Activated CD8-positive, alpha-beta memory T cell treated with anti-CD3 and anti-CD28 coated beads, Interleukin-2, amount 50 U/mL, for 24 hours (primary cell): ENCODE results near the gene INPP5A.
"Not testable (repeated sequence)": the region's sequence is repeated elsewhere in the genome, so short reads cannot be mapped to it uniquely, and the experiment has no call there.

Experiments used
- DNase-seq: peaks from one replicate; pipeline ENCODE4 v3.0.0-alpha.2; 2020; ENCODE audit errors: extremely low read depth

INPP5A gene

DNA sequence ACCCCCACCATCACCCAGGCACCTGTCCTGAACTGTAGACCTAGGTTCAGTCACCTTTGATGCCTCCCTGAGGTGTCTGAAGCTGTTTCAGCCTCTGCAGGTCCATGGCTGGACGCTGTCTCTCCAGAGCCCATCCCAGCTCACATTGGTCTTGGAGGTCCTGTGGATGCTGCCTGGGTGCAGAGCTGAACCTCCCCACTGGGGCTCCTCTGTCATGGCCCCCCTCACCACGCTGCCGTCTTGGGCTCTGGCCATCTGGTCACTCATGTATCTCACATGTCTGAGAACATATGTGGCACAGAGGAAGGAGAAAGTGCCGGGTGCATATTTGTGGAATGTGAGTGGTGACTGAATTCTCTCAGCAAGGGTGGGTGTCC lies 139.5 kb downstream of the INPP5A start:
- DNase-seq: no peak

DNA sequence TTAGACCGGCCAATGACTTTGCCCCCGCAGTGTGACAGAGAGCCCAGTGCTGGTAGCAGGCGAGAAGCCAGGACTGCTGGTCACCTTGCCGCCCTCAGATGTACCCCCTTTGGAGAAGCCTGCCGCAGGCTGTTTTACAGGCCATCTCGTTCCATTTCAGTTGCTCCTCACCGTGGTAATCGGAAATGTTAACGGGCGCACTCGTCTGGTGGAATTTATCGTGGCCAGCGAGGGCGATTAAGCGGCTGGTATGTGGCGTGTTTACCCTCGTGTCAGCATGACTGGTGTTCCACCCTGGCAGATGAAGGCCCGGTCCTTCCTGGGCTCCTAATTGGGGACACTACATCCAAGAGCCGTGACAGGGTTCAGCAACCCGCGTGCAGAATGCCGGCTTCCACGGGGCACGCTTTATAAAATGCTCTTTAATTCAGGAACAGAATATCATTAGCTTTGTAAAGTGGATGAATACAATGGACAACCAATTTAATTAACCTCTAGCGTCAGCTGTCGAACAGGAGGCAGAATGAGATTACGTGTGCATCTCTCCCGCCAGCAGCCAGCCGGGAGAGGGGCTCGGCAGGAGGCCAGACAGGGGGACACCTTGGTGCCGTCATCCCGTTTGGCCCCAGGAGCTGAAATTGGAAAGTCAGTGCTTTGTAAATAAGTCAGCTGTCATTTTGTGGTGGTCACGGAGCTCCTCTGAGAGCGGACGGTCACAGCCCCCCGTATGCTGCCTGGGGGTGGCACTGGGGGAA lies 140.1 kb downstream of the INPP5A start:
- no peak for DNase-seq

DNA sequence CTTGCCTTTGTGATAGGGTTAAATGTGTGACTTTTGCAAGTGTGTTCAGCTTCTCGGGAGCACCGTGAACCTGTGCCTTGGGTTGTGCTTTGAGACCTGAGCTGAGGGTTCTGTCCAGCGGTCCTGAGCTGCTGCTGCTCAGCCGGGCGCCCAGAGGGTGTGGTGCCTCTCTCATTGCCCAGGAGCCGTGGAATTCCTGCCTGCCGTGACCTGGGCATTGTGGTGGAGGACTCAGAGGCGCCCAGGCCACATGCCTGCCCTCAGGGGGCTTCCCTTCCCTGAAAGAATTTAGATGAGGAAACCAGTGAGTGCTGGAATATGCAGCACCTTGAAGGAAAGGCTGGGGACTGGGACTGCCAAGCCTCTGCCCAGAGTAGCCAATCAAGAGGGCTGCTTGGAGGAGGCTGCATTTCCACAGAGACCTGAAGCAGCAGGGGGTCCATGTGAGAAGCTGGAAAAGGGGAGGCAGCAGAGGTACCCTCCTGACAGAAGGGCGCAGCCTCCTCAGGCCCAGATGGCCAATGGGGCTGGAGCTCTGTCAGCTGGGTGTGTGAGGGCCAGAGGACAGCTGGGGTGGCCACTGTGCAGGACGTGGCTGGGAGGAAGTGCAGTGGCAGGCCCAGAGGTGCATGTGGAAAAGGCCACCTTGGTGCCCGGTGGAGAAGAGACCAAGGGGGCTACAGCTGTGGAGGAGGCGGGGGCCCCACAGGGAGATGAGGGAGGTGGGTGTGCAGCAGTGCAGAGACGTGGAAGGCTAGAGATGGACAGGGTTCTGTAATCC lies 141.0 kb downstream of the INPP5A start:
- no peak for DNase-seq

- DNase-seq: no peak
Observed at GRCh38 chr10:132679217-132679595, 141.6 kb downstream of the INPP5A start.

GRCh38 chr10:132679640-132680039 lies 142.1 kb downstream of the INPP5A start:
- no peak for DNase-seq

DNA sequence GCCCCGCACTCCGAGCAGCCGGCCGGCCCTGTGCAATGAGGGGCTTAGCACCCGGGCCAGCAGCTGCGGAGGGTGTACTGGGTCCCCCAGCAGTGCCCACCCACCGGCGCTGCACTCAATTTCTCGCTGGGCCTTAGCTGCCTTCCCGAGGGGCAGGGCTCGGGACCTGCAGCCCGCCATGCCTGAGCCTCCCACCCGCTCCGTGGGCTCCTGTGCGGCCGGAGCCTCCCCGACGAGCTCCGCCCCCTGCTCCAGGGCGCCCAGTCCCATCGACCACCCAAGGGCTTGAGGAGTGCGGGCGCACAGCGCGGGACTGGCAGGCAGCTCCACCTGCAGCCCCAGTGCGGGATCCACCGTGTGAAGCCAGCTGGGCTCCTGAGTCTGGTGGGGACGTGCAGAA lies 143.2 kb downstream of the INPP5A start:
- DNase-seq: not testable (repeated sequence)

DNA sequence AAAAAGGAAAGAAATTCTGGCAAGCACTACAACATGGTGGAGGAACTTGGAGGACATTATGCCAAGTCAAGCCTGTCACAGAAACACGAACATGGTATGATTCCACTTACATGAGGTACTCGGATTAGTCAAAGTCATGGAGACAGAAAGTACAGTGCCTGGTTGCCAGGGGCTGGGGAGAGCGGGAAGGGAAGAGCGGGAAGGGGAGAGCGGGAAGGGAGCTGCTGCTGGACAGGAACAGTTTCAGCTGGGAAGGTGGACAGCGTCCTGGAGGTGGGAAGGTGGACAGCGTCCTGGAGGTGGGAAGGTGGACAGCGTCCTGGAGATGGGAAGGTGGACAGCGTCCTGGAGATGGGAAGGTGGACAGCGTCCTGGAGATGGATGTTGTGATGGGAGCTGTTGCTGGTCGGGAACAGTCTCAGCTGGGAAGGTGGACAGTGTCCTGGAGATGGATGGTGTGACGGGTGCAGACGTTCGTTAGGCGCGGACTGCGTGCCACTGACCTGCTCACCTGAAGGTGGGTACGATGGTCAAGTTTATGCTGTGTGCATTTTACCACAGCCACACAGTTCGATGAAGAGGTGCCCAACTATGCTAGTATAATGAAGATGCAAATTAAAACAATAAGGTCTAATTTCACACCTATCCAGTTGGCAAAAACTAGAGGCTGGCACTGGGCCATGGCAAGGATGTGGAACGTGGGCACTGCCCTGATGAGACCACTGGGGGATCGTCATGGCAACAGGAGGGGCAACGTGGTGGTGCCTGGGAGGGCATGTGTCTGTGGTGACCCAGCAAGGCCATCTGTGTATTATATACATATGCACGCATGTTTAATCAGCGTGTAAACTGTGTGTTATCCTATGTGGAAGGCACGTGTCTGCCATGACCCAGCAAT lies 144.5 kb downstream of the INPP5A start:
- no peak for DNase-seq

- no peak for DNase-seq
Observed at GRCh38 chr10:132684164-132684891, 146.7 kb downstream of the INPP5A start.

DNA sequence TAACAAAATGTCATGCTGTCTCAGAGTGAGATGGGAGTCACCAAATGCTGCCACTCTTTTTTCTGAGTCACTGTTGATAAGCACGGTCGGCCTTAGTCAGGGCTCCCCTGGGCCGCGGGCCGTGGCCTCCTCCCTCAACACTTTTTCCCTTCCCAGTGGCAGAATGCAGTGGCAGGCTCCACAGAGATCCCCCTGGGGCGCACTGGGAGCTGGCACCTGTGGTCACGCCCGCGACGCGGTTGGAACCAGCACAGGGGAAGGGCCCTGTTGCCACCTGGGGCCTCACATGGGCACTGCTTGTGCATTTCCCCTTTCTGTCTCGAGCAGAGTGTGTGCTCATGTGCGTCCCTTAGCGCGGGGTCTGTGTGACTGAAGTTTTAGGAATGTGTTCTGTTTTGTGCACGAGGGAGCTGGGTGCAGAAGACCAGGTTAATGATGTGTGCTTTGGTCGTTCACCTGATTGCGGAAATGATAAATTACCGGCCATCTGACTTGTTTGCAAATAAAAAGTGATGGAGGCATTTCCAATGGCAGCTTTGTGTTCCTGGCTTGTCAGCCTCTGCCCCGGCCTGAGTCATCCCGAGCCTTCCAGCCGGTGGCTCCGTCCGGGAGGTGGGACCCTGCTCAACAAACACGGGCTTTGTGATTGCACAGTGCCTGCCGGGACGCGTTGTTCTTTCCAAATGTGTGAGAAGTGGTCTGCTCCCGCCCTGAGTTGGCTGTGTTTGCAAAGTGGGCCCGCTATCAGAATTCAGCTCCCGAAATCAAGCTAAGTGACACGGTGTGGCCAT lies 147.7 kb downstream of the INPP5A start:
- DNase-seq: no peak

DNA sequence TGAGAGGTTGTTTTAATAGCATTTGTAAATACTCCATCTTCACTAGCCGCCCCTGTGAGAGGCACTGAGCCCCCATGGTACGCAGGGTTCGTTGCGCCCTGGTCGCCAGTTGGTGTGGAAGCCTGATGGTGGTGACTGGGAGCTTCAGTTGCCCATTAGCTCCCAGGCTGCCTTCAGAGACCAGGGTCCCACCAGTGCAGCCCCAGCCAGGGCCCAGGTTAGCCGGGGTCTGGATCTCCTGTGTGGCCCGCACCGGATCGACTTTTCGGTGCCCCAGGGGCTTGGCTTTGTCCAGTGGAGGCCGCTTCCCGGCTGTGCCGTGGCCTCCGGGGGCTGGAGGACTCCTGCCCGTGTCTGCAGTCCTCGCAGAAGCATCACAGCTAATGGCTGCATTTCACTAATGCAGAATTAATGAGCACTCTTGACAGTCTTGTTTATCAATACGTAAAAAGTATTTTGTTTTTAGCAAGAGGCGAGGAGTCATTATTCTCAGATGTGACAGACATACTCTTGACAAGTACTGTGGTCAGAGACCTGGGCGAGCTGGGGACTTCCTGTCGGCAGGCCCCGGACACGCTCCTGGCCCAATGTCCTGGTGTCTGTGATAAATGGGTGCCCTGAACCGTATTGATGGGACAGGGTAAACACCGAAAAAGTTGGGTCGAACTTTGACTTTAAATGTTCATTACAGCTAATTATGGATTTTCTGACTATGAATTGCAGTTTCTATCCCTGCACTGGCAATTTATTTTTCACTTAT lies 148.5 kb downstream of the INPP5A start:
- DNase-seq: no peak

DNA sequence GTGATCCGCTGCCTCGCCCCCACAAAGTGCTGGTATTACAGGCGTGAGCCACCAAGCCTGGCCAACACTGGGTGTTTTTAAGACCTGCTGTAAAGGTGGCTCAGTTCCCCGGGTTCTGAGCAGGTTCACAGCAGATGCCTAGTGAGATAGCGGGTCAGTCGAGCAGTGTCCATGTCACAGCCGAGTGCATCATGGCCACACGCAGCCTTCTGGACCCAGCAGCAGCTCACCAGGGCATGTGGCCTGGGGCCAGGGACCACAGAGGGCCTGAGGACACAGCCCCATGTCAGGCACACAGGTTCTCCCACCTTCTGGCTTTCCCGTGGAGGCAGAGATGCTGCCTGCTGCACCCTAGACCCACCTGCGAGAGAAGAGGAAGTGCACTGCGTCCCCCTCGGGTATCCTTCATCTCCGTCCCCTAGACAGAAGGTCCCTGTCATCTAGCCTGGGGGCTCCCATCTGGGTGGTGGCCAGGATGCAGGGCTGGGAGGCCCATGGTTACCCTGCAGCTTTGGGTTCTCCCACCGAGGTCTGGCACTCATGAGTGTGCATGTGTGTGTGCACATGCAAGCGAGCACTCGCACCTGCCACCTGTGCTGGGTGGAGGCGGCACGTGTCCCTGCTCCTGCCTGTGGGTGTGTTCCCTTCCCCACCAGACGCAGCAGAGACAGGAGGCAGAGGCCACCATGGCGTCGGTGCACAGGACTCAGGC lies 149.8 kb downstream of the INPP5A start:
- no peak for DNase-seq

GRCh38 chr10:132687893-132688579 lies 150.4 kb downstream of the INPP5A start:
- DNase-seq: no peak

DNA sequence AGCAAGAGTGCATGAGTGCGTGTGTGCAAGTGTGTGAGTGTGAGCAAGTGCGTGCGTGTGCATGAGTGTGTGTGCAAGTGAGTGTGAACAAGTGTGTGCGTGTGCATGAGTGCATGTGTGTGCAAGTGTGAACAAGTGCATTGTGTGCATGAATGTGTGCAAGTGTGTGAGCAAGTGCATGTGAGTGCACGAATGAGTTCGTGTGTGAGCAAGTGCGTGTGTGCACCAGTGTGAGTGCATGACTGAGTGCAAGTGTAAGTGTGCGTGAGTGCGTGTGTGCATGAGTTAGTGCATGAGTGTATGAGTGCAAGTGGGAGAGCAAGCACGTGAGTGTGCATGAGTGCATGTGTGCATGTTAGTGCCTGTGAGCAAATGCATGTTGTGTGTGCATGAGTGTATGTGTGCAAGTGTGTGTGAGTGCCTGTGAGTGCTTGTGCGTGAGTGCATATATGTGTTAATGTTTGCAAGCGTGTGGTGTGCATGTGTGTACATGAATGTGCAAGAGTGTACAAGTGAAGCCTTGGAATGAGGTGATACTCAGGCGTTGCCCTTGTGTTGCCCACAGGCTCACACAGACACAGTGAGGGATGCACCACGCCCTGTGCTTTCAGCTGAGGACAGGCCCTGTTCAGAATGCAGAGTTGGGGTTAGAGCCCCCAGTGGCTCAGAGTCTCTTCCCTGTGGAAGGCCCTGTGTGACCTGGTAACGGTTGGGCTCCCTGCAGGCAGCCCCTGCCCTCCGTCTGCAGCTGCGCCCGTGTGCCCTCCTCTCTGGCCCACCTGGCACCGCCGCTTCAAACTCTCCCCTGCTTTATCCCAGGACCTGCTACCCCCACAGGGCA lies 151.2 kb downstream of the INPP5A start:
- no peak for DNase-seq

DNA sequence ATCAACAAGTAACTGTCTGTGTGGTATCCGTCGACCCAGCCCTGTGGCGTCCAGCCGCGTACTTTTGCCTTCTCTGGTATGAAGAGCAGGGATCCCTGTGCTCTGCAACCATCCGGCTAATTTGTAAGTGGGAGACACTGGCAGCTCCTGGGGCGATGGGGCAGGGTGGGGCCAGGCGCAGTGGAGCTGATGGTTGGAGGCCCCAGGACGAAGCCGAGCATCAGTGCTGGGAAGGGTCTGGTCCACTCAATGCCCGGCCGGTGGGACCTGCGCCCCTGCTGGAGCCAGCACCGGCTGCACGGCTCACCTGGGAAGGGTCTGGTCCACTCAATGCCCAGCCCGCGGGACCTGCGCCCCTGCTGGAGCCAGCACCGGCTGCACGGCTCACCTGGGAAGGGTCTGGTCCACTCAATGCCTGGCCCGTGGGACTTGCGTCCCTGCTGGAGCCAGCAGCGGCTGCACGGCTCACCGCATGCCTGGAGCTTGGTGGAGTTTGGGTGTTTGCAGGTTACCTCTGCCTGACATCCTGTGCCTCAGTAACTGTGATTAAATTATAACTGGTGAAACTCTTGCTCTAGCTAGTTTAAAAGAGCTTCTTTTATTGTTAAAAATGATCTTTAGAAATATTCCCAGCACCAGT lies 152.3 kb downstream of the INPP5A start:
- no peak for DNase-seq

GRCh38 chr10:132690401-132690800 lies 152.8 kb downstream of the INPP5A start:
- DNase-seq: no peak

DNA sequence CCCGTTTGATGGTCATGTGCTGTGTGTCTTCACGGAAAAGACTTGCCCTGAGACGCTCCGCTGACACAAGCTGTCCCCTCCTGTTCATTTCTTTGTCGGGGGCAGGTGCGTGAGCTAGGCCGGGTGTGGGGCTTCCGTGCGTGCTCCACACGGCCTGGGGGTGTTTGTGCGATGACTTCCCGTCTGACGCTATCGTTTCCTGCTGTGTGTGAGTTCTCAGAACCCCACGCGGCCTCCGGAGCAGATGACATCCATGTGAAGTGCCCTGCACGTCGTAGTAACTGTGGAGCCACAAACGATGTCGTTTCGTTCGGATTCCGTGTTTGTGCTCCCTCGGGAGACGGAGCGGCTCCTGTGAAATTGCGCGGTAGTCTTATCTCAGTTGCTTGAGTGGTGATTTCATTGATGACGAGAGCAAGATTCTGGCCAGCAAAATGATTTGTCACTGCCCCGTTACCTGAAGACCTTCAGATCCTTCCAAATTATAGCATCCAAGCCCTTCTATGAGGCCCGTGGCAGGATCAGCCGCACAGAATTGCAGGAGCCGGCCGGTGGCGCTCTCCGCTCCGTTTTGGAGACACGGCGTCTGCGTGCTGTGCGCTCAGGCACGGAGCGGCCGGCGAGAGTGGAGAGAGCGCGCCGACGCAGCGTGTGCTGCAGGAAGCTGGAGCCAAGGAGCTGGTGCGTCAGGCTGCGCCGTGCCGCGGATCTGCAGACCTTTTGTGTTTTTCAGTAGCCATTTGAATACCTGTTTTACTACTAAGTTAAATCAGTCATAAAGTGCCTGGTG lies 153.4 kb downstream of the INPP5A start:
- no peak for DNase-seq

GRCh38 chr10:132691711-132692153 lies 154.1 kb downstream of the INPP5A start:
- no peak for DNase-seq
